ENCODE results near the gene NCOR1. TPM values are rescaled to one million over a fixed set of nuclear protein-coding genes. Genes with fewer than 3 reads are reported as not detected.

NCOR1 gene
- total and polyA plus RNA-seq, 9 of the 15 experiments (the other 6 are each of a cell fraction or from before 2014, with no cell fraction given): 20.2 to 66.5 (median 50.9) TPM

GRCh38 chr17:16217002-16217635, 1.8 kb upstream of the NCOR1 start, which contains the start of gene PIGL (continued):
- TF ChIP-seq ZBTB5 (IDR thresholded peaks at IDR 0.05): no peak
- TF ChIP-seq ID3 (CRISPR knock-in tag; IDR thresholded peaks at IDR 0.05): no peak
- peak; percentile 88 for TF ChIP-seq ID3 (tag; IDR thresholded peaks at IDR 0.05)
- 0 out of 2 replicates have a peak, but pooled peaks have one; percentile 11 for TF ChIP-seq PKNOX1 (IDR thresholded peaks at IDR 0.05)
- TF ChIP-seq HNRNPUL1 (IDR thresholded peaks at IDR 0.05; ENCODE audit: low read length): no peak
- TF ChIP-seq DDX20 (tag; IDR thresholded peaks at IDR 0.05; ENCODE audit: low read depth): no peak
- no peak for TF ChIP-seq RNF219 (CRISPR knock-in tag; IDR thresholded peaks at IDR 0.05)
- TF ChIP-seq CBFA2T3 (IDR thresholded peaks at IDR 0.05): no peak
- peak; percentile 60; the same call in 1 of the 2 replicates for TF ChIP-seq CTBP1 (IDR thresholded peaks at IDR 0.05; ENCODE audit: borderline replicate concordance)
- TF ChIP-seq ARNT (IDR thresholded peaks at IDR 0.05): peak in 1 of 2 experiments; percentile 82; a peak in 2 of 4 replicates
- TF ChIP-seq RBM17 (IDR thresholded peaks at IDR 0.05; ENCODE audit: borderline replicate concordance, low read depth, low read length): no peak
- peak; percentile 94 for TF ChIP-seq KDM5B (IDR thresholded peaks at IDR 0.05; ENCODE audit: insufficient replicate concordance, low read depth, low read length)
- TF ChIP-seq ATF1 (CRISPR knock-in tag; IDR thresholded peaks at IDR 0.05): no peak
- peak; percentile 59 for TF ChIP-seq ATF1 (tag; IDR thresholded peaks at IDR 0.05)
- peak; percentile 42 for TF ChIP-seq TEAD4 (IDR thresholded peaks at IDR 0.05; ENCODE audit: low read length)
- TF ChIP-seq TEAD4 (CRISPR knock-in tag; IDR thresholded peaks at IDR 0.05; ENCODE audit: borderline replicate concordance): no peak
- TF ChIP-seq FOSL1 (tag; conservative IDR thresholded peaks at IDR 0.05): no peak
- no peak for TF ChIP-seq PHB (CRISPR knock-in tag; IDR thresholded peaks at IDR 0.05)
- TF ChIP-seq RBM22 (IDR thresholded peaks at IDR 0.05; ENCODE audit: low read depth, low read length, poor library complexity, severe bottlenecking): no peak
- peak; percentile 87 for TF ChIP-seq EP400 (IDR thresholded peaks at IDR 0.05)
- TF ChIP-seq ZNF449 (CRISPR knock-in tag; IDR thresholded peaks at IDR 0.05): no peak
